ENCODE measurements around the gene CCDC141. TPM values are rescaled to one million over a fixed set of nuclear protein-coding genes. Genes with fewer than 3 reads are reported as not detected.

Gene CCDC141
- total and polyA plus RNA-seq, 4 donors = 0.51 to 4.4 (median 2.4) TPM

DNA sequence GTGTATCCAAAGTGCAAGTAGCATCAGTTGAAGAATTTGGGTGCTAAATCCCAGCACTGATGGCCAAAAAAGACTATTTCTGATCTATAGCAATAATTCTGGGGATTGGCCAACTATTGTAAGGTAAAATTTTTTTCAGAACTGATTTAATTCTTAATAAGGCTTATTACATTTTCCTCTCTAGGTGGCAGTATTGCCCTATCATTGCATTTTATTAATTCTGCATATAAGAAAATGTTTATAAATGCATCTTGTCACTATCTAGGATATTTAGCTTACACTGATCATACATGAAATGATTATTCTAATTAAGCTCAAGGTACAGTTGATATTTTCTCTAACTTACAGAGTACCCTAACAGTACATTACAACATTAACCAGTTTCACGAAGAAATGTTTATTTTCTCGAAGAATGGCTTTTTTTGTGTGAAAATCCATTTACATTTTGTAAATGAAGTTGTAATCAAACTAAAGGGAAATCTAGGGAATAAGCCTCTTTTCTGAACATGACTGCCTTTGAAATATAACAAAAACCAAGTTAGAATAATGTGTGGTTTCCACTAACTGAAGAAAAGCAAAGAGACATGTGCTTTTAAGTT is 253.8 kb downstream of the CCDC141 start:
- Histone ChIP-seq H3K36me3 (ENCODE audit: control insufficient read depth, insufficient read depth, low read length) (no peaks in the 10 kb centered on the region), H3K4me3 (ENCODE audit: low read depth, low read length) (no peak overlapping the region), H3K27ac (ENCODE audit: low read depth, low read length) (no peak overlapping the region), H3K4me1 (ENCODE audit: control insufficient read depth, insufficient read depth, low read length) (no peaks in the 10 kb centered on the region), H3K27me3 (ENCODE audit: control insufficient read depth, insufficient read depth, low read length) (no peaks in the 10 kb centered on the region), H3K9me3 (ENCODE audit: control insufficient read depth, insufficient read depth, low read length) (no peaks in the 10 kb centered on the region)
- no CpG with 5 or more reads among the region's 2 CpGs for WGBS (ENCODE audit: insufficient coverage)
- peak; percentile 22 to 88 (median 50) for DNase-seq (ENCODE audit: low read depth in 4 of 6, low spot score in 6 of 6)

- no CpG with 5 or more reads among the region's 5 CpGs for WGBS (ENCODE audit: insufficient coverage)
- H3K36me3 ChIP-seq (ENCODE audit: control insufficient read depth, insufficient read depth, low read length) = no peaks in the 10 kb centered on the region
- no peak for DNase-seq (ENCODE audit: low read depth in 4 of 6, low spot score in 6 of 6)
- no peaks in the 10 kb centered on the region for H3K4me1 ChIP-seq (ENCODE audit: control insufficient read depth, insufficient read depth, low read length)
- no peak overlapping the region for H3K4me3 ChIP-seq (ENCODE audit: low read depth, low read length)
- no peaks in the 10 kb centered on the region for H3K9me3 ChIP-seq (ENCODE audit: control insufficient read depth, insufficient read depth, low read length)
- H3K27me3 ChIP-seq (ENCODE audit: control insufficient read depth, insufficient read depth, low read length) = no peaks in the 10 kb centered on the region
- H3K27ac ChIP-seq (ENCODE audit: low read depth, low read length) = no peak overlapping the region
These were observed 262.0 kb downstream of the CCDC141 start for GRCh38 chr2:178787934-178788333.

- no CpG with 5 or more reads among the region's 2 CpGs for WGBS (ENCODE audit: insufficient coverage)
- Histone ChIP-seq H3K27ac (ENCODE audit: low read depth, low read length) (no peak overlapping the region), H3K27me3 (ENCODE audit: control insufficient read depth, insufficient read depth, low read length) (no peaks in the 10 kb centered on the region), H3K4me1 (ENCODE audit: control insufficient read depth, insufficient read depth, low read length) (no peaks in the 10 kb centered on the region), H3K4me3 (ENCODE audit: low read depth, low read length) (no peak overlapping the region), H3K36me3 (ENCODE audit: control insufficient read depth, insufficient read depth, low read length) (no peaks in the 10 kb centered on the region), H3K9me3 (ENCODE audit: control insufficient read depth, insufficient read depth, low read length) (no peaks in the 10 kb centered on the region)
- no peak for DNase-seq (ENCODE audit: low read depth in 4 of 6, low spot score in 6 of 6)
These were observed 262.8 kb downstream of the CCDC141 start for GRCh38 chr2:178787155-178787554.

DNA sequence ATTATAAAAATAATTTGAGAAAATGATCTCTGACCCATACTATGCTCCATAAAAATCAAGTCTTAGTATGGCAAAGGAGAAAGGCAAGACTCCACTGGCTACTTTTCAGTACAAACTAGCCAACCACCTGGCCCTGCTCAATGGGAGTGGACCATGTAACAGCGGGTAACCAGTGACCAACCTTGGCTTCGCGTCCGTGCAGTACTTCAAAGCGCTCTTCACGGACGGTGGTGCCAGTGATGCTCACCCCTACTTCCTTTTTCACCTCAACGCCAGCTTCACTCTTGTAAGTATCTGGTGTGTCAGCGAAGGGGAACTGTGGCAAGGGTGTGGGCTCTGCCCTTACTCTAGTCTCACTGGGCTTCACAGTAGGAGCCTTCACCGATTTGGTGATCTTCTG is 266.0 kb downstream of the CCDC141 start:
- Histone ChIP-seq H3K36me3 (ENCODE audit: control insufficient read depth, insufficient read depth, low read length) (no peaks in the 10 kb centered on the region), H3K27ac (ENCODE audit: low read depth, low read length) (no peak overlapping the region), H3K4me1 (ENCODE audit: control insufficient read depth, insufficient read depth, low read length) (no peaks in the 10 kb centered on the region), H3K4me3 (ENCODE audit: low read depth, low read length) (no peak overlapping the region), H3K27me3 (ENCODE audit: control insufficient read depth, insufficient read depth, low read length) (no peaks in the 10 kb centered on the region), H3K9me3 (ENCODE audit: control insufficient read depth, insufficient read depth, low read length) (no peaks in the 10 kb centered on the region)
- no peak for DNase-seq (ENCODE audit: low read depth in 4 of 6, low spot score in 6 of 6)
- 89% methylated on average over 3 of the region's 10 CpGs for WGBS (ENCODE audit: insufficient coverage)

DNA sequence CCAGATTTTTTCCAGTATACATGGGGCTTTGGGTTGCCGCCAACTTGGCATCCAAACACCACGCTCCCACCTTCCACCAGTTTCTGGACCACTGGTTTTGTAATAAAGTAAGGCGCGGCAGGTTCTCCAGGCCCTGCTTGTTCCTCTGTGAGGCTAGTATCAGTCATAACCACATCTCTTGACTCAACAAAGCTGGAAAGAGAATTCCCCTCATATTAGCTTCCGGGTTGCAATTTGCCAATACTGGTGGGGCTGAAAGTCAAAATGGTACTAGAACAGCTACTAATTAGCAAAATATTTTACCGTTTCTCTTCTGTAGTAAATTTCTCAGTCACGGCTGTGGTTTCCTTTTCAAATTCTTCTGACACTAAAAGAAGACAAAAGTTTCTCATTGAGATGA is 267.7 kb downstream of the CCDC141 start:
- Histone ChIP-seq H3K36me3 (ENCODE audit: control insufficient read depth, insufficient read depth, low read length) (no peaks in the 10 kb centered on the region), H3K4me3 (ENCODE audit: low read depth, low read length) (no peak overlapping the region), H3K27ac (ENCODE audit: low read depth, low read length) (no peak overlapping the region), H3K9me3 (ENCODE audit: control insufficient read depth, insufficient read depth, low read length) (no peaks in the 10 kb centered on the region), H3K27me3 (ENCODE audit: control insufficient read depth, insufficient read depth, low read length) (no peaks in the 10 kb centered on the region), H3K4me1 (ENCODE audit: control insufficient read depth, insufficient read depth, low read length) (no peaks in the 10 kb centered on the region)
- DNase-seq (ENCODE audit: low read depth in 4 of 6, low spot score in 6 of 6) = no peak
- 100% methylated on average over 4 of the region's 7 CpGs for WGBS (ENCODE audit: insufficient coverage)

Other genes with a start within 250 kb of the CCDC141 start
- gene TTN, start 242.7 kb downstream of the CCDC141 start, total RNA-seq = 1 to 10 TPM; 2.6 to 4.5 TPM
- gene TTN, start 242.7 kb downstream of the CCDC141 start, polyA plus RNA-seq (ENCODE audit: insufficient read length in 2 of 2) = 1 to 10 TPM in 1 of 2 donors, under 1 TPM in 1; 0.98 to 1.2 TPM
- 10 to 100 TPM; 58.6 to 72.6 TPM for gene SESTD1, start 214.7 kb upstream of the CCDC141 start, total RNA-seq
- gene SESTD1, start 214.7 kb upstream of the CCDC141 start, polyA plus RNA-seq (ENCODE audit: insufficient read length in 2 of 2) = 10 to 100 TPM; 33.3 to 57.5 TPM

Measured in spinal cord (tissue), 10 donors.